Measurements from ENCODE around the gene SHC3.

DNA sequence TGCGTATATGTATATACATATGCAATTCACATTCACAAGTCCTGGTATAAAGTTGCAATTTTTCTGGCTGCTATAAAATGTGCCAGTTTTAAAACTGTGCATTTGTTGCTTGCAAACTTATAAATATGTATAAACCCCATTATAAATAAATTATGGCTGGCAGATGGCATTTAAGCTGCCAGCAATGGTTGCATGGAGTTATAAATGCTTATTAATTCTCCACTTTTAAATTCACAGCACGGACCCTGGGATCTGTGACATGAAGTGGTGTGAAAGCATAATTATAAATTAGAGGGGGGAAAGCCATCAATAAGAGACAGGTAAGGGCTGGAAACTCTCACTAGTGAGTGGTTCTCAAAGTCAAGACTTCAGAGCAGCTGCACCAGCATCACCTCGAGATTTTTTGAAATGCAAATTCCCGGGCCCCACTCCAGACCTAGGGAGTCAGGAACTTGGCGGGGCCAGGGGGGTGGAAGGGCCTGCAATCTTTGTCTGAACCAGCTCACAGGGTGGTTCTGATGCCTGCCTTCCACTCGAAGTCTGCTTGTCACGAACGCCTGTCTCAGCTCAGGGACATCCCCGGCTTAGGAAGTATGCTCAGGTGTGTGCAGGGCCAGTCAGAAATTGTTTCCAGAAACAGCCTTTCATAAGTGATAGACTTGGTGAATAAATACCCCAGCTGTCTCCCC, 170.4 kb downstream of the SHC3 start:
- no peak for TF ChIP-seq EZH2 (IDR thresholded peaks at IDR 0.05; ENCODE audit: low read length, missing control alignments)
- TF ChIP-seq, protein P1, sequence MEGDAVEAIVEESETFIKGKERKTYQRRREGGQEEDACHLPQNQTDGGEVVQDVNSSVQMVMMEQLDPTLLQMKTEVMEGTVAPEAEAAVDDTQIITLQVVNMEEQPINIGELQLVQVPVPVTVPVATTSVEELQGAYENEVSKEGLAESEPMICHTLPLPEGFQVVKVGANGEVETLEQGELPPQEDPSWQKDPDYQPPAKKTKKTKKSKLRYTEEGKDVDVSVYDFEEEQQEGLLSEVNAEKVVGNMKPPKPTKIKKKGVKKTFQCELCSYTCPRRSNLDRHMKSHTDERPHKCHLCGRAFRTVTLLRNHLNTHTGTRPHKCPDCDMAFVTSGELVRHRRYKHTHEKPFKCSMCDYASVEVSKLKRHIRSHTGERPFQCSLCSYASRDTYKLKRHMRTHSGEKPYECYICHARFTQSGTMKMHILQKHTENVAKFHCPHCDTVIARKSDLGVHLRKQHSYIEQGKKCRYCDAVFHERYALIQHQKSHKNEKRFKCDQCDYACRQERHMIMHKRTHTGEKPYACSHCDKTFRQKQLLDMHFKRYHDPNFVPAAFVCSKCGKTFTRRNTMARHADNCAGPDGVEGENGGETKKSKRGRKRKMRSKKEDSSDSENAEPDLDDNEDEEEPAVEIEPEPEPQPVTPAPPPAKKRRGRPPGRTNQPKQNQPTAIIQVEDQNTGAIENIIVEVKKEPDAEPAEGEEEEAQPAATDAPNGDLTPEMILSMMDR (conservative IDR thresholded peaks at IDR 0.05 in 1 of 2, IDR thresholded peaks at IDR 0.05 in 1 of 2; ENCODE audit: low read depth in 1 of 2, low read length in 2 of 2): no peak
